HG03039 (cell line): ENCODE measurements around the gene TUBB4A.

ENCODE experiments used
- ATAC-seq: cut with Tn5 transposase; IDR thresholded peaks from one replicate; pipeline ENCODE4 v1.9.1; 2021; ENCODE audit warnings: mild to moderate bottlenecking, moderate library complexity; ENCODE audit not compliant: unreplicated experiment

The TUBB4A gene

DNA sequence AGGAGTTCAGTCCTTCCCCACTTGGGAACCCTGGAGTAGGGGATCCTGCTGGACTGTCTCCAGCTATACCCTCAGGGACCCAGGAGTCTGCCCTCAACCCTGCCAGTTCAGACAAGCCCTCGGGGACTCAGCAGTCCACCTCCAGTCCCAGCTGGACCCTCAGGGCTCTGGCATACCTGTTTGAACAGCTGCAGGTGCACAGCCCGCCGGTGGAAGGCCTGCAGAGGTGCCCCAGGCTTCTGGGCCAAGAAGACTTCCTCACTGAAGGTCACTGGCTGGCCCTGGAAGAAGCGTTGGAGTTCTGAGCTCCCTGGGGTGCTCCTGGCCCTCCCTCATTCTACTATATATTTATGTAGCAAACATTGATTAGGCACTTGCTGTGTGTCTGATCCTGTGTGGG, 29.4 kb downstream of the TUBB4A start:
- ATAC-seq = no peak

DNA sequence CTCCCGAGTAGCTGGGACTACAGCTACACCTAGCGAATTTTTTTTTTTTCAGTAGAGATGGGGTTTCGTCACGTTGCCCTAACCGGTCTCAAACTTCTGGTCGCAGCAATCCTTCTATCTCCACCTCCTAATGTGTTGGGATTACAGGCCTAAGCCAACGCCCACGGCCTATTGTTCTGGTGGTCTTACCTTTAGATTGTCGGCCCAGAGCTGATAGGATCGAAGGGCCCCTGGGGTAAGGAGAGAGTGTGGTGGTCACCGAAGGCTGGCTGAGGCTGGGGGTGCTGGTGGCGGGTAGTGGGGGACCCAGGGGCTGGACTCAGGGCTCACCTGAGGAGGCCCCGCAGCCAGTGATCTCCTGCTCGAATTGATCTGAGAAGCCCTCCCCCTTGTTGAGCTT, 31.0 kb downstream of the TUBB4A start:
- no peak for ATAC-seq

DNA sequence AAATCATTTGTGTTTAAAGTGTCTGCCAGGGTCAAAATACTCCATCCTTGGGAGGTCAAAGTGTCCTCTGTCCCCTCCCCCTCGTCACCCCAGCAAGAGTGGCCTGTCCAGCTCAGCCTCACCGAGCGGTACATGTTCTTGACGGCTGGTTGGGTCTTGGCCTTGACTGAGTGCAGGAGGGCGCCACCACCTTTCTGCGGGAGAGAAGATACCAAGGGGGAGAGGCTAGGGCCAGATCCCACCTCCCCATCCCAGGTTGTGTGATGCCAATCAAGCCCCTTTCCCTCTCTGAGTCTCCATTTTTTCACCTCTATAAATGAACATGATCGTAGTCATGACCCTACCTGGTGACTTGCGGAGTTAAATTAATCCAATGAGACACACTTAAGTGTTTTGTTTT, 31.9 kb downstream of the TUBB4A start:
- ATAC-seq = no peak

DNA sequence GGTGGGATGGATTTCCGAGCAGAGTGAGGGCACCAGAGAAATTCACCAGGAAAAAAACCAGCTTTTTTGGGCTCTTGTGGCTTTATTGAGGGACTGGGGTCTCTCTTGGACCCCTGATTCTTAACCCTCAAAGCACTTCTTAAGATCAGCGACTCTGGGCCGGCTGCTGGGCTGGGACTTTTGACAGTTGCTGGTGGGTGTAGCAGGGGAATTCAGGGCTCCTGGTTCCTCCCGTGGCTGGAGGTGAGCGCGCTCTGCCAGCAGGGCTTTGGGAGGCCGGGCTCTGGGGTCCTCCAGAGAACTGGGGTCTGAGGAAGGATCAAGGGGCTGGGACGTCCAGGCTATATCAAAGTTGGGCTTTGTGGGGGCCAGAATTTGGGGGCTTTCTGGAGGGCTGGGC, 34.7 kb downstream of the TUBB4A start:
- no peak for ATAC-seq

- no peak for ATAC-seq
These were observed 35.4 kb downstream of the TUBB4A start for GRCh38 chr19:6466526-6467248.

DNA sequence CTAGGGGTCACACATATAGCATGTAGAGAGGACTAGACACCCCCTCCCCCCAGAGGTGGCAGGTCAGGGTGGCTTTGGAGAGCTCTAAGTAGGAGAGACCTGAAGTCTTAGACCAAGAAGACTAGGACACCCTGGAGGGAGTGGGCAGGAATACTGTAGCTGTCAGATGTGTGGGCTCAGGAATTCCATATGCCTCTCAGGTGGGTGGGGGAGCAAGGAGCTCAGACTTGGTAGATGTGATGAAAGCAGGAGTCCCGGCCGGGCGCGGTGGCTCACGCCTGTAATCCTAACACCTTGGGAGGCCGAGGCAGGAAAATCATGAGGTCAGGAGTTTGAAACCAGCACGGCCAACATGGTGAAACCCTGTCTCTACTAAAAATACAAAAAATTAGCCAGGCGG, 36.4 kb downstream of the TUBB4A start:
- no peak for ATAC-seq

DNA sequence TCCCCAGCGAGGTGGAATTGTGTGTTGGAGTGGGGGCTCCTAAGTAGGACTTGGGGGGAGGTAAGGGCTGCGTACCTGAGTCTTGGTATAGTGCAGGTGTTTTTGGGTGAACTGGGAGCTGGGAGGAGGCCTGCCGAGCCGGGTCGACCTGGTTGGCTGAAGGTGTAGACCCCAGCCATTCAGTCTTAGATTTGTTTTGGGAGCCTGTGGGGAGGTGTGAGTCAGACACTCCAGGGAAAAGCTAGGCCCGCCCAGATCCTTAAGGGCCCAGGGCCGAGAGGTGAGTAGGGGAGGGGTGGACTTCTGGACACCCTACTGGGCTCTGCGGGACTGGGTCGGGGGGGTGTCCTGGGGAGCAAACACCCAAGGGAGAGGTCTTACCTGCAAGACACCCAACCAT, 37.1 kb downstream of the TUBB4A start:
- no peak for ATAC-seq

- no peak for ATAC-seq
These were observed 37.8 kb downstream of the TUBB4A start, which contains the start of gene CRB3 for GRCh38 chr19:6464070-6464873. TSS of gene CRB3 (plus strand) at chr19:6464271. CDS start at chr19:6464702, 431 bp downstream.

GRCh38 chr19:6460099-6460884, 41.8 kb downstream of the TUBB4A start:
- ATAC-seq = peak; percentile 70

DNA sequence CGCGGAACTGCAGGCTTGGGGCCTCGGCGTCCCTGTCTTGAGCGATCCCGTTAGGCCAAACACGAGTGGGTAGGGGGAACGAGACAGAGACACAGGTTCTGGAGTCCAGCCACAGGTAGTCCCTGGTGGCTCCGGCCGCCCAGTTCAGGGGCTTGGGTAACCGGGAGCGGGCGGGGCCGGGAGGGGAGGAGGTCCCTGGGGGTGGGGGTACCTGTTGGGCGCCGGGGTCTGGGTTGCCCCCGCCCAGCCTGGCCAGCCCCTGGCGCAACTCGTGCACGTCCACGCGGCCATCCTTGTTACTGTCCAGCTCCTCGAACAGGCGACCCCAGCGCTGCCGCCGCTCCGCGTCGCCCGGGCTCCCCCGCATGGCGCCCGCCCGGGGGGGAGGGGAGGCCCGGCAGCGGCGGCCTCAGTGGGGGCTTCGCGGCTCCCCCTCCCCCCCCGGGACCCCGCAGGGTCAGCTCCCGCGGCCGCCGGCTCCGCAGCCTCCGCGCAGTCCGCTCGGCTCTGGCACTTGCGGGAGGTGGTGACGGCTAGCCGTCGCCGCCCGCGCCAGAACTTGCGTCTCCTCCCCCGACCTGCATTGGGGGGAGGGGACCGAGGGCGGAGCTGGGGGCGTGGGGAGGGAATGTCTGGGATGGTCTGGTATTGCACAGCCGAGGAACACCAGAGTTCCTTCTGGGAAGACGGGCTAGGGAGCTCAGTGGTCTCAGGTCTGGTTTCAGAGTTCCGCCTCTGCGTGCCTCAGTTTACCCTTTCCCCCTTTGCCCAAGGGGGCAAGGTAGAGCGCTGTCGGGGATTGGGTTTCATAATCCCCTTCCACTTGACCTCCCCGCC, 42.6 kb downstream of the TUBB4A start, which contains the start of gene SLC25A23:
Gene SLC25A23, minus strand, starts transcription at position 531 of the 837 bp plus-strand sequence. Its CDS starts 164 bp downstream, at position 367.
- peak; percentile 19 for ATAC-seq

DNA sequence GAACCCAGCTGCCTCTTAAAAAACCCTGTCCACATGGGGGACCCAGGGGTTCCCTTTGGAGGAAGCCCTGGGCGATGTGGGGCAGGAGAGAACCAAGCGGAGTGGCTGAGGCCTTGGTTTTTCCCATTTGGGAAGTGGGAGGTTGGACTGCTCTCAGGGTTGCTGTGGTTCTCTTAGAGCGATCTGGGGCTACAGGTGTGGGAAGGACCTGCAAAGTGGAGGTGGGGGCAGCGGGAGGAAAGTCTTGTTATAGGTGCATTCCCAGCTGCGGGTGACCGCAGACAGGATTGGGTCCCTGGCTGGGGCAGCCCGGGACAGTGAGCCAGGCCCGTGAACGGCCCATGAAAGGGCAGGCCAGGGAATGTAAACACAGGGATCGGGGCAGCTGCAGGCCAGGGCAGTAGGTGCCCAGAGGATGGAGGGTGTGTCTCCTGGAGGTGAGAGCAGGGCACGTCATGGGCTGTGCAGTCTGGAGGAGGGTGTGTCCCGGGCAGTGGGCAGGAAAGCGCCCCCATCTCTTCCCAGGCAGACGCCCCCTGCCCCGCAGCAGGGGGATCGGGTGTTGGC, 43.3 kb downstream of the TUBB4A start:
- no peak for ATAC-seq

GRCh38 chr19:6457958-6458694, 44.0 kb downstream of the TUBB4A start:
- ATAC-seq = no peak

- ATAC-seq = no peak
These were observed 46.2 kb downstream of the TUBB4A start for GRCh38 chr19:6455924-6456323.

DNA sequence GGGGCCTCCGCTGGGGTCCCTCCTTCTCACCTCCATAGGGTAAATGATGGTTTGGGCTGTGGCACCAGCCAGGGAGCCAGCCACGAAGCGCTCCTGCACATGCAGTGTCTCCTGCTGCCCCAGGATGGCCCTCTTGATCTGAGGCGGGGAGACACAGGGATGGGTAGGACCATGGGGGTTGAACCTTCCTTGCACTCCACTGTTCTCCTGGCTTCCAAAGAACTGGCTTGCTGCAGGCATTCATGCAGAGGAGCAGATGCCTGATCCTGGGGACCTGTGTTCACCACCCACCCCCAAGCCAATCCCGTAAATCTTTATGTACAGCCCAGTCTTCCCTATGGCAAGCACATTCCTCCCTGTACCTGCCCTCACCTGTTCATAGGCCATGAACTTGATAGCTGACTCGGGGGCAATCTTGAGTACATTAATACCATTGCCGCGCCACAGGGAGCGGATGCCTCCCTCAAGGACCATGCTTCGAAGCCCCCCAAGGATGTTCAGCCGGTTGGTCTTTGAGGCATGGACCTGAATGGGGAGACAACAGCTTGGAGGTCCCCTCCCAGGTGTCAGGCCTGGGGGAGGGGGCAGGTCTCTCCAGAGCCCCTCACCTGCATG, 48.1 kb downstream of the TUBB4A start:
- ATAC-seq = no peak

DNA sequence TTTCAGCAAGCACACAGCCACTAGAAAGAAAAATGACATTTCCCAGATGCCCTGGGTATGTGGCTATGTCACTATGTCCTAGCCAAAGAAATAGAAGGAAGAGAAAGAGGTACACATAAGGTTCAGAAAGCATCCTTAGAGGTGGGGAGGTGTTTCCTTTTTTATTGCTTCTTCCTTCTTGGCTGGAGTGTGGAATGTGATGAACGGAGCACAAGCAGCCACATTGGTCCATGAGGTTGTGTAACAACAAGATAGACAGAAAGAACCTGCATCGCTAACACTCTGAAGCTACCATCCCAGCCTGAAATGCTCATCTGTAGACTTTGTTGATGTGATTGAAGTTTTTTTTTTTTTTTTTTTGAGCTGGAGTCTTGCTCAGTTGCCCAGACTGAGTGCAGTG, 49.2 kb downstream of the TUBB4A start:
- ATAC-seq = no peak

DNA sequence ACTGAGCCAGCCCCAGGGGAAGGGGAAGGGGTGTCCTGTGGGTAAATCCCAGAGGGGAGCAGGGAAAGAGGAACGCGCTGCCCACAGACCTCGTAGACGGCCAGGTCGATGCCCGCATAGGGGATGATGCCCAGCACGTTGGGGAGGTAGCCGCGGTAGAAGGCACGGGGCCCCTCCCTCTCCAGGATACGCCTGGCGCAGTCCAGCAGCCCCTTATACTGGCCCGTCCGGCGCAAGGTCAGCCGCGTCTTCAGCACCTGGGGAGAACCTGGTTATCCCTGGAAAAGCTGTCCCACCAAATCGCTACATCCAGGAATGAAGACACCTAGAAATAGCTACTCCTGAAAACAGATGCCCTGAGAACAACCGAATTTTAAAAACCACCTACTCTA, 49.9 kb downstream of the TUBB4A start:
- no peak for ATAC-seq

- no peak for ATAC-seq
These were observed 50.4 kb downstream of the TUBB4A start for GRCh38 chr19:6451583-6452222.

GRCh38 chr19:6450166-6450565, 51.9 kb downstream of the TUBB4A start:
- ATAC-seq = no peak

- ATAC-seq = no peak
These were observed 54.1 kb downstream of the TUBB4A start for GRCh38 chr19:6448045-6448444.
